Measurements from ENCODE around the gene PIK3C2G. TPM values are rescaled to one million over a fixed set of nuclear protein-coding genes. Genes with fewer than 3 reads are reported as not detected.

The PIK3C2G gene
- total RNA-seq, 1 donor from 2014 or later, result 26.0 TPM

DNA sequence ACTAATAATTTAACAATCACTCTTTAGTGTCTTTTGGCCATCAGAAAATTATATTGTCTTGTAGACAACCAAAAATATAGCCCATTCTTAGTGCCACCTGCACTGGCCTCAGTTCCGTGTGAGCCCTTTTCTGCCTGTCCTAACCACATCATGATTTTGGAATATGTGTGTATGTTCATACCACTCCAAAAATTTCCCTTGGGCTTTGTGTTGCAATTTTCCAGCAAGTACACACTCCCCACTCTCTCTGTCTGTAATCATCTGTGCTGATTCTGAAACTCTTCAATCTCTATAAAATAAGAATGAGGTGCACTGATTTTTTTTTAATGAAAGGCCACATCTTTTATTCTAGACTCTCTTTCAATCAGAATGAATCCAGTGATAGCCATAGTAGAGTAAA lies 196.0 kb downstream of the PIK3C2G start:
- Mint-ChIP-seq H3K36me3 (ENCODE audit: insufficient read depth) (peaks cover 9% of the 10 kb centered on the region), H3K27ac (no peak overlapping the region), H3K4me1 (ENCODE audit: low read depth) (peaks cover 22% of the 10 kb centered on the region), H3K9me3 (ENCODE audit: low read depth) (peaks cover 9% of the 10 kb centered on the region), H3K27me3 (no peaks in the 10 kb centered on the region), H3K4me3 (ENCODE audit: low read depth) (no peak overlapping the region)
- no peak for TF ChIP-seq CTCF (IDR thresholded peaks at IDR 0.05; ENCODE audit: unreplicated experiment)
- DNase-seq (ENCODE audit: low spot score, unreplicated experiment), result no peak

GRCh38 chr12:18461758-18462157 lies 200.4 kb downstream of the PIK3C2G start:
- H3K4me3 Mint-ChIP-seq (ENCODE audit: low read depth), result no peak overlapping the region
- H3K27me3 Mint-ChIP-seq, result no peaks in the 10 kb centered on the region
- H3K36me3 Mint-ChIP-seq (ENCODE audit: insufficient read depth), result no peaks in the 10 kb centered on the region
- H3K4me1 Mint-ChIP-seq (ENCODE audit: low read depth), result peaks cover 25% of the 10 kb centered on the region
- no peak for DNase-seq (ENCODE audit: low spot score, unreplicated experiment)
- H3K27ac Mint-ChIP-seq, result no peak overlapping the region
- H3K9me3 Mint-ChIP-seq (ENCODE audit: low read depth), result no peaks in the 10 kb centered on the region
- no peak for TF ChIP-seq CTCF (IDR thresholded peaks at IDR 0.05; ENCODE audit: unreplicated experiment)

DNA sequence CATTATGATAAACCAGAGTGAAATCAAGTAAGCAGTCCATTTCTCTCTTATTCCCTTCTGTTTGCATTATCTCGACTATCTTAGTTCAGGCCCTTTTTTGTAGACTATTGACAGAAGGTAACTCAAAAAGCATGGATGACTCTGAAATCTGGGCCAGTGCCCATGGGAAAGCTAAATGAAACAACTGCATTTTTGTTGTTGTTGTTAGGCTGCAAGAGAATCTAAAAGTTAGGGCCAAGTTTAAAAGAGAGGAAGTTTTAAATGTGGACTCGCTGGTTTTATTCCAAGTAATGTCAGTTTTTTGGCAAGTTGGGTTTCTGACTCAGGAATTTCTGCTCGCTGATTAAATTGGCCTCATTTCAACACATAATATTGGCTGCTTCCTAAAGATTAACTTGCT lies 201.1 kb downstream of the PIK3C2G start:
- no peaks in the 10 kb centered on the region for H3K36me3 Mint-ChIP-seq (ENCODE audit: insufficient read depth)
- no peak overlapping the region for H3K27ac Mint-ChIP-seq
- no peaks in the 10 kb centered on the region for H3K9me3 Mint-ChIP-seq (ENCODE audit: low read depth)
- no peaks in the 10 kb centered on the region for H3K27me3 Mint-ChIP-seq
- no peak for TF ChIP-seq CTCF (IDR thresholded peaks at IDR 0.05; ENCODE audit: unreplicated experiment)
- no peak overlapping the region for H3K4me3 Mint-ChIP-seq (ENCODE audit: low read depth)
- no peak for DNase-seq (ENCODE audit: low spot score, unreplicated experiment)
- H3K4me1 Mint-ChIP-seq (ENCODE audit: low read depth), result peaks cover 28% of the 10 kb centered on the region

- no peaks in the 10 kb centered on the region for H3K36me3 Mint-ChIP-seq (ENCODE audit: insufficient read depth)
- TF ChIP-seq CTCF (IDR thresholded peaks at IDR 0.05; ENCODE audit: unreplicated experiment), result no peak
- DNase-seq (ENCODE audit: low spot score, unreplicated experiment), result no peak
- H3K27me3 Mint-ChIP-seq, result no peaks in the 10 kb centered on the region
- H3K4me3 Mint-ChIP-seq (ENCODE audit: low read depth), result no peak overlapping the region
- no peak overlapping the region for H3K27ac Mint-ChIP-seq
- H3K4me1 Mint-ChIP-seq (ENCODE audit: low read depth), result peaks cover 34% of the 10 kb centered on the region
- H3K9me3 Mint-ChIP-seq (ENCODE audit: low read depth), result no peaks in the 10 kb centered on the region
Observed at GRCh38 chr12:18467620-18468245, 206.4 kb downstream of the PIK3C2G start.

DNA sequence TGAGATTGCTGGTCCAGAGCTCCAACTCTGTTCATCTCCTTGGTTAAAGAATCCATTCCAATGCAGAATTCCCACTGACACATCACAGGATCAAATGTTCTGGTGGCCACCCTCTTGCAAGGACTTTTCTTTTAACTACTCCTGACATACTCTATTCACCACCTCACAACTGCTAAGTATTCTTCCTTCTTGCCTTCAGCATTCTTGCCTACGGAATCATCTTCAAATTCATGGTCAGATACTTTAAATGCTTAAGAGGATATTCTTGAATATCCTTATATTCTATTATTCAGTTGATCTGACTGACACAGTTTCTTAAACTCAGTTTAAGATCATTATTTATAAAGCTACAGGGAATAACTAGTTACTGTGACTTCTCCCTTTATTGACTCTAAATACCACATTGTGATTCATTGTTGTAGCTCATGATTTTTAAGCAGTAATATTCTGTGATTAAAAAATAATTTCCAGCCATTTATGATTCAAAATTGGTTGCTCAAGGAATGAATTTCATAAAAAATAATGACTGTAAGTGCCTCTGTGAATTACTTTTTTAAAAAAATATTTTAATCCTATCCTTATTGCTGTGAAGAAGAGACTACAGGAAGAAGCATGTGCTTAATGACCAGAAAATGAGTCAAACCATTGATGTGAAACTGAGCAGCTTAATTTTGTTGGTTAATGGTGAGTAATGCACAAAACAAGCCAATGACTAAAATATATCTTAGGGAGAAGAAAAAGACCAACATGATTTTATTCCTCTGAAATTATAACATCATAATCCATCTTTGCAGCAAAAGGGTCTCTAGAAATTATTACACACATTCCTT lies 207.1 kb downstream of the PIK3C2G start:
- Mint-ChIP-seq H3K4me1 (ENCODE audit: low read depth) (peaks cover 37% of the 10 kb centered on the region), H3K4me3 (ENCODE audit: low read depth) (no peak overlapping the region), H3K36me3 (ENCODE audit: insufficient read depth) (no peaks in the 10 kb centered on the region), H3K27ac (no peak overlapping the region), H3K27me3 (no peaks in the 10 kb centered on the region), H3K9me3 (ENCODE audit: low read depth) (no peaks in the 10 kb centered on the region)
- TF ChIP-seq CTCF (IDR thresholded peaks at IDR 0.05; ENCODE audit: unreplicated experiment), result no peak
- DNase-seq (ENCODE audit: low spot score, unreplicated experiment), result no peak
